Esophagus squamous epithelium (tissue), 4 donors: ENCODE data around the gene CHCHD3.

Experiments
- CTCF ChIP-seq, 6 experiments: fragments of 450-650 bp in 4 of 6; fragments of 200-600 bp in 2 of 6; sonication (generic) in 2 of 6; IDR thresholded peaks; one replicate each; pipeline ENCODE4 v1.5.1; 2016 to 2019; ENCODE audit warnings: antibody characterized with exemption in 6 of 6, mild to moderate bottlenecking in 4 of 6, moderate library complexity in 4 of 6
- POLR2A ChIP-seq, 4 donors: fragments of 450-650 bp; IDR thresholded peaks; one replicate each; pipeline ENCODE4 v1.6.1; 2017; ENCODE audit warnings: antibody characterized with exemption in 4 of 4, mild to moderate bottlenecking in 4 of 4, moderate library complexity in 3 of 4

- no peak for TF ChIP-seq CTCF (IDR thresholded peaks at IDR 0.05)
- no peak for TF ChIP-seq POLR2A (IDR thresholded peaks at IDR 0.05)
Measured at GRCh38 chr7:132740176-132740575, 341.7 kb downstream of the CHCHD3 start.
